ENCODE measurements around the gene OOSP4B. TPM values are rescaled to one million over a fixed set of nuclear protein-coding genes. Genes with fewer than 3 reads are reported as not detected.
A peak's percentile ranks its signal among the peaks of the same experiment; 100 is the strongest.

OOSP4B gene
- not detected in 2 replicates for total RNA-seq (2022)
- Bru-seq, nascent RNA, result percentile 17 among the genes with signal in this experiment
- BruChase-seq, experiment 1, labeled RNA remaining after a 2-hour chase, result percentile 20 among the genes with signal in this experiment
- percentile 17 among the genes with signal in this experiment for BruChase-seq, experiment 2, labeled RNA remaining after a 6-hour chase
- long read RNA-seq, result 0 reads

DNA sequence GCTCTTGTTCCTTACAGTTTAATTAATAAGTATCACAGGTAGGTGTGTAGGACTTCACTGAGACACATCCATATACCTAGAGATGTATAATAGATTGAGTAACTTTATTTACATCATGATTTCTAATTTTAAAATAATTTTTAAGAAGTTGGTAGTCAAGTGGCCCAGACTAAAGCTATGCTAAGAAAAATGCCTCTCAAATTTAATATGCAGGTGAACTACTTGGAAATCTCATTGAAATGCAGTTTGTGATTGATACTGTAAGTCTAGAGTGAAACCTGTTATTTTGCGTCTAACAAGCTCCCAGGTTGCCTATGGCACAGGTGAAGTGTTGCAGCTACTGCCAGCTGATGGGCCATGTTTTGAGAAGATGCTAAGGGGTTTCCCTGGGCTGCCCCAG is at the start of gene OOSP4B:
TSS of gene OOSP4B (plus strand) at position 301 of the 400 bp plus-strand sequence.
- CTCF ChIA-PET, result no interaction called here
- intact Hi-C loops (cut with micrococcal nuclease; ENCODE audit: unreplicated experiment), result no loop called here
- Histone ChIP-seq H3K27me3 (replicated peaks; ENCODE audit: control insufficient read depth, insufficient read depth, low read length) (no peaks in the 10 kb centered on the region), H3K4me1 (no peaks in the 10 kb centered on the region), H3K36me3 (ENCODE audit: control insufficient read depth, insufficient read depth, low read length) (no peaks in the 10 kb centered on the region), H3K4me3 (ENCODE audit: low read depth, low read length) (no peak within 1 kb of the TSS), H3K9me3 (no peaks in the 10 kb centered on the region)
- TF ChIP-seq, protein P1, sequence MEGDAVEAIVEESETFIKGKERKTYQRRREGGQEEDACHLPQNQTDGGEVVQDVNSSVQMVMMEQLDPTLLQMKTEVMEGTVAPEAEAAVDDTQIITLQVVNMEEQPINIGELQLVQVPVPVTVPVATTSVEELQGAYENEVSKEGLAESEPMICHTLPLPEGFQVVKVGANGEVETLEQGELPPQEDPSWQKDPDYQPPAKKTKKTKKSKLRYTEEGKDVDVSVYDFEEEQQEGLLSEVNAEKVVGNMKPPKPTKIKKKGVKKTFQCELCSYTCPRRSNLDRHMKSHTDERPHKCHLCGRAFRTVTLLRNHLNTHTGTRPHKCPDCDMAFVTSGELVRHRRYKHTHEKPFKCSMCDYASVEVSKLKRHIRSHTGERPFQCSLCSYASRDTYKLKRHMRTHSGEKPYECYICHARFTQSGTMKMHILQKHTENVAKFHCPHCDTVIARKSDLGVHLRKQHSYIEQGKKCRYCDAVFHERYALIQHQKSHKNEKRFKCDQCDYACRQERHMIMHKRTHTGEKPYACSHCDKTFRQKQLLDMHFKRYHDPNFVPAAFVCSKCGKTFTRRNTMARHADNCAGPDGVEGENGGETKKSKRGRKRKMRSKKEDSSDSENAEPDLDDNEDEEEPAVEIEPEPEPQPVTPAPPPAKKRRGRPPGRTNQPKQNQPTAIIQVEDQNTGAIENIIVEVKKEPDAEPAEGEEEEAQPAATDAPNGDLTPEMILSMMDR (IDR thresholded peaks at IDR 0.05; ENCODE audit: insufficient read depth in 1 of 2, low read depth in 1 of 2, low read length in 1 of 2, severe bottlenecking in 1 of 2, unreplicated experiment in 1 of 2), result no peak
- DNase-seq, result no peak
- POLR2A ChIA-PET, result no interaction called here
- H3K4me1 Mint-ChIP-seq (ENCODE audit: low read depth, unreplicated experiment), result no peaks in the 10 kb centered on the region
- no peaks in the 10 kb centered on the region for H3K27me3 Mint-ChIP-seq (ENCODE audit: insufficient read depth, unreplicated experiment)
- H3K4me3 Mint-ChIP-seq (ENCODE audit: unreplicated experiment), result no peak within 1 kb of the TSS
- no TSS peak for BruUV-seq (replicated peaks)
- H3K9me3 Mint-ChIP-seq (ENCODE audit: unreplicated experiment), result peaks cover 10% of the 10 kb centered on the region
- no peak within 1 kb of the TSS for H3K27ac Mint-ChIP-seq (ENCODE audit: unreplicated experiment)
- H3K36me3 Mint-ChIP-seq (ENCODE audit: insufficient read depth, unreplicated experiment), result no peaks in the 10 kb centered on the region

DNA sequence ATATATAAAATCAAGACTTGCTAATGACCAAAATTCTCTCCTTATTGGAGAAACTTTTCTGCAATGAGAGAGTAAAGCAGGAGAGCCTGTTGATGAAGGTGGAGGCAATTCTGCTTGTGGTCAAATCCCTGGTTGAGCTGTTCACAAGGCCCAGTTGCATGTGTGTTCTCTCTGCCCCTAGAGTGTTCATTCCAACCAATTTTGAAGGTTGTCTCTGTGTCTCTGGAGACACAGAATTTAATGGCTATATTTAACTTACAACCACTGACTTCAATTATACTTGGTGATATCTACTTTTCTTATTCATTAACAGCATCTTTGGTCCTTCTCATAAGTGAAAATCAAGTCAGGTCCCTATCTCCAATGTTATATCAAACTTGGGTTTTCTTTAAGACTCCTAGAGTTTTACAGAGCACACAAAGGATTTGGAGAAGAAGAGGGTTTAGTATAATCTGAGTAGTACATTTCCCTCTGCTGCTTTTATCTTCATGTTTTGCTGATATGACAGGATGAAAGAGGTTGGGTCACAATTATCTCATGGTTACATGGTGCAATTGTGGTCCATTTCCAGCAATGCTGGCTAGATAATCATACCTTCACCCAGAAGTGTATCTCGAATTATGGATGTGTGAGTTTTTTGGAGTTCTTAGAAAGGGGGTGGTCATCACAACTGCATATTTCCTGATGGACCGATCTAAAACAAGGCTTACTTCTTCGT is 49.1 kb upstream of the OOSP4B start:
- Histone ChIP-seq H3K27me3 (replicated peaks; ENCODE audit: control insufficient read depth, insufficient read depth, low read length) (no peaks in the 10 kb centered on the region), H3K4me1 (no peaks in the 10 kb centered on the region), H3K36me3 (ENCODE audit: control insufficient read depth, insufficient read depth, low read length) (no peaks in the 10 kb centered on the region), H3K9me3 (peaks cover 2% of the 10 kb centered on the region; the same call in 1 of the 2 replicates), H3K4me3 (ENCODE audit: low read depth, low read length) (no peak overlapping the region)
- Mint-ChIP-seq H3K4me1 (ENCODE audit: low read depth, unreplicated experiment) (no peaks in the 10 kb centered on the region), H3K4me3 (ENCODE audit: unreplicated experiment) (no peak overlapping the region), H3K9me3 (ENCODE audit: unreplicated experiment) (no peaks in the 10 kb centered on the region), H3K36me3 (ENCODE audit: insufficient read depth, unreplicated experiment) (no peaks in the 10 kb centered on the region), H3K27me3 (ENCODE audit: insufficient read depth, unreplicated experiment) (no peaks in the 10 kb centered on the region), H3K27ac (ENCODE audit: unreplicated experiment) (no peak overlapping the region)
- POLR2A ChIA-PET, result no interaction called here
- CTCF ChIA-PET, result no interaction called here
- intact Hi-C loops (cut with micrococcal nuclease; ENCODE audit: unreplicated experiment), result loop anchor here (10.0 kb wide), 1 partner anchor 167 kb away; no protein-coding TSS in a partner anchor
- TF ChIP-seq, protein P1 (IDR thresholded peaks at IDR 0.05; ENCODE audit: insufficient read depth in 1 of 2, low read depth in 1 of 2, low read length in 1 of 2, severe bottlenecking in 1 of 2, unreplicated experiment in 1 of 2), result no peak
- BruUV-seq (replicated peaks), result no TSS peak
- DNase-seq, result no peak

DNA sequence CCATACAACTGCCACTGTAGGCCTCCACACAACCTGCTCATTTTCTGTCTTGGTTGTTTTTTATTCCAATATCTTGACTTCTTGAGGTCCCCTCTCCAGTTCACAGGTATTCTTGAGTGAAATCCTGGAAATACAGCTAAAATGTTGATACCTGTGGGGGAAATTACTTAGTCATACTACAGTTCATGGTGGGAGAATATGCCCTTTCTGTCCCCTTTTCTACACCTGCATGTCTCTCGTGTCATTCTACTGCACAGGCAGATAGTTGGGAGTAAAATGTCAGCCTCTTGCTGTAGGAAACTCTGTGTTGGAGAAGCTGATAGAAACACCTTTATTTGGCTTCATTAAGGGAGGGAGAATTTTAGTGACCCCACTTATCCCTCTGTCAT is 48.6 kb upstream of the OOSP4B start:
- POLR2A ChIA-PET, result no interaction called here
- H3K9me3 ChIP-seq, result no peaks in the 10 kb centered on the region
- H3K9me3 Mint-ChIP-seq (ENCODE audit: unreplicated experiment), result no peaks in the 10 kb centered on the region
- H3K27me3 Mint-ChIP-seq (ENCODE audit: insufficient read depth, unreplicated experiment), result no peaks in the 10 kb centered on the region
- DNase-seq, result no peak
- H3K36me3 ChIP-seq (ENCODE audit: control insufficient read depth, insufficient read depth, low read length), result no peaks in the 10 kb centered on the region
- intact Hi-C loops (cut with micrococcal nuclease; ENCODE audit: unreplicated experiment), result loop anchor here (10.0 kb wide), 1 partner anchor 166 kb away; no protein-coding TSS in a partner anchor
- H3K27me3 ChIP-seq (replicated peaks; ENCODE audit: control insufficient read depth, insufficient read depth, low read length), result no peaks in the 10 kb centered on the region
- H3K36me3 Mint-ChIP-seq (ENCODE audit: insufficient read depth, unreplicated experiment), result no peaks in the 10 kb centered on the region
- CTCF ChIA-PET, result no interaction called here
- TF ChIP-seq, protein P1 (IDR thresholded peaks at IDR 0.05; ENCODE audit: insufficient read depth in 1 of 2, low read depth in 1 of 2, low read length in 1 of 2, severe bottlenecking in 1 of 2, unreplicated experiment in 1 of 2), result no peak
- no peaks in the 10 kb centered on the region for H3K4me1 ChIP-seq
- no TSS peak for BruUV-seq (replicated peaks)
- no peak overlapping the region for H3K27ac Mint-ChIP-seq (ENCODE audit: unreplicated experiment)
- H3K4me3 ChIP-seq (ENCODE audit: low read depth, low read length), result no peak overlapping the region
- no peak overlapping the region for H3K4me3 Mint-ChIP-seq (ENCODE audit: unreplicated experiment)
- H3K4me1 Mint-ChIP-seq (ENCODE audit: low read depth, unreplicated experiment), result no peaks in the 10 kb centered on the region

Measured in Caco-2 (cell line).